ENCODE measurements around the gene AP1G1.

AP1G1 gene

GRCh38 chr16:71738855-71739254 is 69.8 kb downstream of the AP1G1 start:
- DNase-seq (ENCODE audit: extremely low read depth, low read depth) = no peak
- TF ChIP-seq, protein P1, sequence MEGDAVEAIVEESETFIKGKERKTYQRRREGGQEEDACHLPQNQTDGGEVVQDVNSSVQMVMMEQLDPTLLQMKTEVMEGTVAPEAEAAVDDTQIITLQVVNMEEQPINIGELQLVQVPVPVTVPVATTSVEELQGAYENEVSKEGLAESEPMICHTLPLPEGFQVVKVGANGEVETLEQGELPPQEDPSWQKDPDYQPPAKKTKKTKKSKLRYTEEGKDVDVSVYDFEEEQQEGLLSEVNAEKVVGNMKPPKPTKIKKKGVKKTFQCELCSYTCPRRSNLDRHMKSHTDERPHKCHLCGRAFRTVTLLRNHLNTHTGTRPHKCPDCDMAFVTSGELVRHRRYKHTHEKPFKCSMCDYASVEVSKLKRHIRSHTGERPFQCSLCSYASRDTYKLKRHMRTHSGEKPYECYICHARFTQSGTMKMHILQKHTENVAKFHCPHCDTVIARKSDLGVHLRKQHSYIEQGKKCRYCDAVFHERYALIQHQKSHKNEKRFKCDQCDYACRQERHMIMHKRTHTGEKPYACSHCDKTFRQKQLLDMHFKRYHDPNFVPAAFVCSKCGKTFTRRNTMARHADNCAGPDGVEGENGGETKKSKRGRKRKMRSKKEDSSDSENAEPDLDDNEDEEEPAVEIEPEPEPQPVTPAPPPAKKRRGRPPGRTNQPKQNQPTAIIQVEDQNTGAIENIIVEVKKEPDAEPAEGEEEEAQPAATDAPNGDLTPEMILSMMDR (IDR thresholded peaks at IDR 0.05; ENCODE audit: low read depth, low read length, missing control alignments) = no peak
- H3K4me3 ChIP-seq (replicated peaks; ENCODE audit: low read depth, low read length) = no peak overlapping the region

DNA sequence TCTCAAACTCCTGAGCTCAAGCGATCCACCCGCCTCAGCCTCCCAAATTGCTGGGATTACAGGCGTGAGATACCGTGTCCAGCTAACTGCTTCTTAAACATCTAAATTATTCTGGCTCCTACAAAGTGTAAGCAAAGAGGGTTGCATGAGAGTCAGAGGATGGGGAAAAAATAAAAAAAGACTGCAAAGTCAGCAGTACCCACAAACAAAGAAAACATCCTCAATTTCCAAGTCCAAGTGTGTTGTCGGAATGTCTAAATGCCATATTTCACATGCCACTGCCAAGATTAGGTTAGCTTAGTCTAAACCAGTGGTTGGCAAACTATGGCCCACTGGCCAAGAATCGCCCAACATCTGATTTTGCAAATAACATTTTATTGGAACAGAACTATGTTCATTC is 71.1 kb downstream of the AP1G1 start:
- no peak for DNase-seq (ENCODE audit: extremely low read depth, low read depth)
- TF ChIP-seq, protein P1 (IDR thresholded peaks at IDR 0.05; ENCODE audit: low read depth, low read length, missing control alignments) = no peak
- no peak overlapping the region for H3K4me3 ChIP-seq (replicated peaks; ENCODE audit: low read depth, low read length)

DNA sequence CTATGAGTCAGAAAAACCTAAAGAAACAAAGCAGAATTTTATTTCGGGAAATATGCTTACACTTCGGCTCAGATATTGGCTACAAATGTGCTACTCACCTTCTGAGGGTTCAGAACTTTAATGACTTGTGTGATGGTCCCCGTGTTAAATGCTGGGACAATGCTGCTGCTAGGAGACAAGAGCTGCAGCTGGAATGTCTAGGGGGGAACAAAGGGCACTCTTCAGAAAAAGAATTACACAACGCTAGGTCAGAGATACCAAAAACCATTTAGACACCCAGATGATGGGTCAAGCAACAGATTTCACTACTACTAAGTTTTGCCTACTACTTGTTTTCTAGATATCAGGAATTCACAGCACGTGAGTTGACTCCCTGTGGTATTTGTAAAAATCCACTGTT is 74.1 kb downstream of the AP1G1 start:
- DNase-seq (ENCODE audit: extremely low read depth, low read depth) = no peak
- no peak overlapping the region for H3K4me3 ChIP-seq (replicated peaks; ENCODE audit: low read depth, low read length)
- TF ChIP-seq, protein P1 (IDR thresholded peaks at IDR 0.05; ENCODE audit: low read depth, low read length, missing control alignments) = no peak

GRCh38 chr16:71732587-71732986 is 76.0 kb downstream of the AP1G1 start:
- no peak for DNase-seq (ENCODE audit: extremely low read depth, low read depth)
- TF ChIP-seq, protein P1 (IDR thresholded peaks at IDR 0.05; ENCODE audit: low read depth, low read length, missing control alignments) = no peak
- no peak overlapping the region for H3K4me3 ChIP-seq (replicated peaks; ENCODE audit: low read depth, low read length)

DNA sequence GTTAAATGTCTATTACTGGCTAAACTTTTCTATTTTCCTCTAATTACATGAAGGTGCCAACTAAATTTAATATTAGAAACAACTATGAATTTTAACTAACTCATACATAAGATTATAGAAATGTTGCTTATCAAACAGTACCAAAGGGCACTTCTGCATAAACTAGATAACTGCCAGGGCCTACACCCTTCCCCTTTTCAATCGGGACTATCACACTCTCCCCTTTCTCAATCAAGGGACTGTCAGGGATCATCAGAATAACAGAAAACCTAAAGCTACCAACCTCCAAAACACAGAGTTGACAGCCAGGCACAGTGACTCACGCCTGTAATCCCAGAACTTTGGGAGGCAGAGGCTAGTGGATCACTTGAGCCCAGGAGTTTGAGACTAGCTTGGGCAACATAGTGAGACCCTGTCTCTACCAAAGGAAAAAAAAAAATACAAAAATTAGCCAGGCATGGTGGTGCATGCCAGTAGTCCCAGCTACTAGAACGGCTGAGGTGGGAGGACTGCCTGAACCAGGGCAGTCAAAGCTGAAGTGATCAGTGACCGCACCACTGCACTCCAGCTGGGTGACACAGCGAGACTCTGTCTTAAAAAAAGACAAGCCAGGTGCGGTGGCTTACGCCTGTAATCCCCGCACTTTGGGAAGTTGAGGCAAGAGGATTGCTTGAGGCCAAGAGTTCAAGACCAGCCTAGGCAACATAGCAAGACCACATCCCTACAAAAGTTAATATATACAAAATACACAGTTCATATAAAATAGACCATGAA is 80.9 kb downstream of the AP1G1 start:
- H3K4me3 ChIP-seq (replicated peaks; ENCODE audit: low read depth, low read length) = no peak overlapping the region
- DNase-seq (ENCODE audit: extremely low read depth, low read depth) = no peak
- TF ChIP-seq, protein P1 (IDR thresholded peaks at IDR 0.05; ENCODE audit: low read depth, low read length, missing control alignments) = no peak

DNA sequence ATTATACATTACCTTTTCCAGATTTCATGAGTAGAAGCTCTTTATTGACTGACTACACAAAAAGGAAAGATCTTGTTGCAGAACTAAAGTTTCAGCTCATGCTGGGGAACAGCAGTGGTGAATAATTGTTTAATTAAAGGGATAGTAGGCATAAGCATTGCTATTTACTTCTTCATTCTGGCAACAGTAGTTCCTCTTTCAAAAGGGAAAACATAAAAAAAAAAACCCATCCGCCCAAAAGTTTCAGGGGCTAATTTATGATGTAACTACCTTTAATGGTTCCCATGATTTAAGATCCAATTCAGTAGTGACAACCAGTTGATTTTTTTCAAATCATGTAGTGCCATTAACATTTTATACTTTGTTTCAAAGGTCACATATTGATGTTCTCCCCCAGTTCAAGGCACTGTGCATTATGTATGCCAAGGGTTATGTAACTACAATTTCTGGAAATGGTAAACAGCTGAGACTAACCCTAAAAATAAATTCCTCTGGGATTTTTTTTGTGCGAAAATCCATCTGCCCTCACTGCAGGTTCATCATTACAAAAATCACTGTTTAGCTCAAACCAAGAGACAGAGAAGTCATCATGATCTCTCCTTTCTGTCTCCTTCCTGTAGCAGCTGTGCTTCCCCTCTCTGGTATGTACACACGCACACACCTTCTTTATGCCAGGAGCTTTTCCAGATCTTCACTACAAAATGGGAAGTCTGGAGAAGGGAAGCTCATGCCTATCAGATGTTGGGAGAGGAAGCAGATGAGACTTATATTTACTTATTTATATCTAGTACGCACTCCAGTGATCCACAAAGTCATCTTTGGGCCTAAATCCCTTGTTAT is 81.9 kb downstream of the AP1G1 start:
- TF ChIP-seq, protein P1 (IDR thresholded peaks at IDR 0.05; ENCODE audit: low read depth, low read length, missing control alignments) = no peak
- no peak for DNase-seq (ENCODE audit: extremely low read depth, low read depth)

More for the DNA sequence above, 81.9 kb downstream of the AP1G1 start:
- H3K4me3 ChIP-seq (replicated peaks; ENCODE audit: low read depth, low read length) = no peak overlapping the region

Data from HFF-Myc (cell line).